GM21390 (cell line): Measurements from ENCODE around the gene ARSI.

Experiments
- ATAC-seq: cut with Tn5 transposase; IDR thresholded peaks from one replicate; pipeline ENCODE4 v1.9.1; 2021; ENCODE audit not compliant: unreplicated experiment

Gene ARSI

GRCh38 chr5:150302301-150303069 is at the start of gene ARSI:
Gene ARSI, minus strand, starts transcription at chr5:150302905. Its CDS starts 532 bp downstream, at chr5:150302373.
- no peak for ATAC-seq

DNA sequence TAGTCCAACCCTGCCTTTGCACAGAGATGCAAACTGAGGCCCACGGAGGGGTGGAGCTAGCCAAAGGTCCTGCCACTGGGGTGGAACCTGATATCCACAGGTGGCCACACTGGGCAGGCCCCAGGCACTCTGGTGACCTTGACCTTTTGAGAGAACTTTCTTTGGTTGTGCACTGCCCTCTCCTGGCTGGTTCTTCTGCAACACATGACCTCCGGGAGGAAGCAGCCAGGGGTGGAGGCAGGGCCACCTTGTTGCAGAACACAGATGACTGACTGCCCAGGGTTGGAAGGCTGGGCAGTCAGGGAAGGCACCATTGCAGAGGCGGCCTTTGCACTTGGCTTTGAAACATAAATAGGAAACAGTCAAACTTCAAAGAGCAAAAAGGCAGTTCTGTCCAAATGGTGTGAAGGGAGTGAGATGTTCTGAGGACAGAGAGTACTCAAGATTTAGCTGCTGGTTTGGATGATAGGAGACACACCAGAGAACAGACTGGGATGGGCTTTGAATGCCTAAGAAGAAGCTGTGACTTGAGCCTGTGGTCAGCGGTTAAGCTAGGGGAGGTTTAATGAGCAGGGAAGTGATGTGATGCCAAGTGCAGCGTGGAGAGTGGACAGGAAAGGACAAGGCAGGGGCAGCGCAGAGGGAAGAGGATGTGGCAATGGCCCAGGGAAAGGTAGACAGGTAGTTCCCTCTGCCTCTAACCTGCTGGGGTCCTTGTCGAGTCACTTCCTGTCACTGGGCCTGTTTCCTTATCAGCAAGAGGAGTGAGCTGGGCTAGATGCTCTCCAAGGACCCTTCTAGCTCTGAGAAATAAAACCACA is 48.0 kb upstream of the ARSI start:
- peak; percentile 97 for ATAC-seq

DNA sequence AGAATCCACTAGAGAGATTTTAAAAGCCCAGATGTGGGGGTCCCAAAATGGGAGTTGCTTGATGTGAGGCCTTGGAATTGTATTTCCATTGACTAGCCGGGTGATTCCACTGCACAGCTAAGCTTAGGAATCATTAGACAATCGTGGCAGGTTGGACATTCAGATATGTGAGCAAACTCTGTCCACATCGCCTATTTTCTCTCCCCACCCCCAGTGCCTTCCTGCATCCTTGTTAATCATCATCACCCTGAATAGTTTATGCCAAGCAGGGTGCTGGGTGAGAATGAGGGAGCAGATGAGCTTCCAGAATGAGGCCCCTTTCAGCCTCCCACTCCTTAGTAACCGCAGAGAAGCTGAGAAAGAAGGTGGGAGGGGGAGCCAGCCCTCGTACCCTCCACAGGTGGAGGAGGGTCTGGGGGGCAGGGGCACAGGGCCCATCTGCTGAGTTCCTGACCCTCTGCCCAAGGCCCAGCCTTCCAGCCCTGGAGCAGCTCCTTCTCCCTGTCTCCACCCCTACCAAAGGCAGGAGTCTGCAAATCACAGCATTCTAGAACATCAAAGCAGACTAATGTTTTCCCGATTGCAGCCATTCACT is 47.1 kb upstream of the ARSI start:
- no peak for ATAC-seq

DNA sequence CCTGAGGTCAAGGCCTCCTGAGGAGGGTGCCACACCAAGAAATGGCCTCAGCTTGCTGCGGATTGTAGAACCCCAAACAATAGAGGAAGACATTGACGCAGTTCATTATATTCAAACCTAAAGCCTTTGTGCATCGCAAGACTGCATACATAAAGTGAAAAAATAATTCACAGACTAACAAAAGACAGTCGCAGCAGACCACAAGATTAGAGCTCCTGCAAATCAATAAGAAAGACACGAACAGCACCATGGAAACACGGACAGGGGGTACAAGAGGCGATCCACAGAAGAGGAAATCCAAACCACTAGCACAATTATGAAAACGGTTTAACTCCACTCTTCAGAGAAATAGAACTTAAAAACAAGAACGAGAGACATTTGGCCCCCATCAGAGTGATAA is 44.7 kb upstream of the ARSI start:
- ATAC-seq = no peak

DNA sequence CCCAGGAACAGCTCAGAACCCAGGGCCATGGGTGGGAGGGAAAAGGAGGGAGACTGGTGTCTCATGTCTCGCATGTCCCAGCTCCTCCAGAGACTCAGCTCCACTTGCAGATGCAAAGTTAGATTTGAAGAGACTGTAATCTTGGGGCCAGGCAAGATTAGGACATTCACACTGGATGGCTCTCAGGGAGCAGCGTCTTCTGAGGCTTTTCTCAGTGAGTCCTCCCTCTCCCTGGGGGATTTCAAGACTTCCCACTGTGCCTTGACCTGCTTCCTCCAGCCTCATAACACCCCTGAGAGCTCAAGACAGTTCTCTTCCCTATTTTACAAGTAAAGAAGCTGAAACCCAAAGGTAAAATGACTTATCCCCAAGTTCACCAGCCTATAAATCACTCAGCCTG is 44.3 kb upstream of the ARSI start:
- no peak for ATAC-seq

DNA sequence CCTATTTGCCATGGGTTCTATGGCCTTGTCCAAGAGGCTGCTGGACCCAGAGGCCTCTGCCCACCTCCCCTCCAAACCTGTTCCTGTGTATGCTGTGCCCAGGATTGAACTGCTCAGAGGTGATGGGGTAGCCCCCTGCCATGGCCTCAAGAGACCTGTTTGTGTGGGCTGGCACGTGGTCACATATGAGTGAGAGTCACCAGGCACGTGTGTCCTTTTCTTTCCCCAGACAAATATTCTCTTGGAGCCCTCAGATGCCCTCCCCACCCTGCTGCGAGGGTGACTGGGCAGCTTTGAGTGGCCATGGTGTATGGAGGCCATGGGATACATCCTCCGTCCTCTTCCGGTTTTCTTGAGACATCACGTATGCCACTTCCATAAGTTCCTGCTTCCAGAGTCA is 43.9 kb upstream of the ARSI start:
- ATAC-seq = no peak

GRCh38 chr5:150345716-150346115 is 43.0 kb upstream of the ARSI start:
- ATAC-seq = no peak

DNA sequence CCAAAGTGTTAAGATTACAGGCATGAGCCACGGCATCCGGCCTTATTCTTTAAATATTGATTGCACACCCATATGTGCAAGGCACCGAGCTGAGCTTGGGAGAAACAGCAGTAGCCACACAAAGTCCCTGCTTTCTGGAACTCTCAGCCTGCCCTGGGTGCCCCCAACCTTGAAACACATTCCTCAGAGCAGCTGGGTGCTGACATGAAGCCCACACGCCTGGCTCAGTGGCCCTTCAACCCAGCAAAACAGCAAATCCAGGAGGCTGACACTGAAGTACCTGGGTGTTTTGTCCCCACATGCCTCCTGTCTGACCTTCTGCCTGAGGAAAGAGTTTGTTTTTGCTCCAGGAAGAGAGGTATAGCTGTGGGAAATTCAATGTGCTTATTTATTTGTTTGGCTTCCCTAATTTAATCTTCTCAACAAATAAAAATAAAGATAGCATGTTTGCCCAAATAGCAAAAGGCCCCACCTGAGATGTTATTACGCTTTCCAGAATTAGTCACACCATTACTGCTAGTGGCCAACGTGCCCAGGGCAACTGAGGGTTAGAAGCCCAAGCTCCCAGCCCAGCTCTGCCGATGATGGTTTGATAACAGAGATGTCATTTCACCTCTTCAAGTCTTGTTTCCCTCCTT is 41.4 kb upstream of the ARSI start:
- no peak for ATAC-seq

- no peak for ATAC-seq
Observed at GRCh38 chr5:150342583-150342982, 39.9 kb upstream of the ARSI start.

DNA sequence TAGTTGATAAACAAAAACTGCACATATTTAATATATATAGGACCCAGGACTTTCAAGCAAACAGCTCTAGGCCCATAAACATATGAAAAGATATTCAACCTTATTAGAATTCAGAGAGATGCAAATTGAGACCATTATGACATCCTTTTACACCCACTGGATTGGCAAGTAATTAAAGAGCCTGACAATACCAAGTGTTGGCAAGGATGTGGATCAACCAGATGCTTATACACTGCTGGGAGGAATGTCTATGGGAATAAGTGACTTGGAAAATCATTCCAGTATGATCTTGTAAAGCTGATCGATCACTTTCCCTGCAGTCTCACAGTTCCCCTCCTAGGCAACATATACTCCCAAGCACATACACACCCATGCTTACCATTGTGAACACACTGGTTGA is 39.3 kb upstream of the ARSI start:
- no peak for ATAC-seq

- no peak for ATAC-seq
Observed at GRCh38 chr5:150341331-150341730, 38.6 kb upstream of the ARSI start.

DNA sequence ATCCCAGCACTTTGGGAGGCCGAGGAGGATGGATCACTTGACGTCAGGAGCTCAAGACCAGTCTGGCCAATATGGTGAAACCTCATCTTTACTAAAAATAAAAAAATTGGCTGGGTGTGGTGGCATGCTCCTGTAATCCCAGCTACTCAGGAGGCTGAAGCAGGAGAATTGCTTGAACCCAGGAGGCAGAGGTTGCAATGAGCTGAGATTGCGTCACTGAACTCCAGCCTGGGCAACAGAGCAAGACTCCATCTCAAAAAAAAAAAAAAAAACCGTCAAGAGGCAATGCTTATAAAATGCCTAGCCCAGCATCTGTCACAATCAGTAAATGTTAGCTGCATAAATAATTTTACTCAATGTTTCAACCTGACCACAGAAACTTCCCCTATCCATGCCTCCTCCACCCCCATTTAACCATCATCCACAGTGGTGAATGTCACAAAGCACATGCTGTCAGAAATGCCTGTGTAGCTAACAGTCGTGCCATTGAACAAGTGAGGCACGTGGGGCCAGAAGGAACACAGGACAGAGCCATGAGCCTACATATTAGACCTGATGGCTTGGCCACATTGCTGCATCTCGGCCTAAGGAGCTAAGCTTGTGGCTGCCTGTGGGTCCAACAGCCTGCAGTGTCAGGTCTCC is 38.0 kb upstream of the ARSI start:
- ATAC-seq = no peak

- ATAC-seq = no peak
Observed at GRCh38 chr5:150339841-150340240, 37.1 kb upstream of the ARSI start.

GRCh38 chr5:150339165-150339564 is 36.5 kb upstream of the ARSI start:
- ATAC-seq = no peak

DNA sequence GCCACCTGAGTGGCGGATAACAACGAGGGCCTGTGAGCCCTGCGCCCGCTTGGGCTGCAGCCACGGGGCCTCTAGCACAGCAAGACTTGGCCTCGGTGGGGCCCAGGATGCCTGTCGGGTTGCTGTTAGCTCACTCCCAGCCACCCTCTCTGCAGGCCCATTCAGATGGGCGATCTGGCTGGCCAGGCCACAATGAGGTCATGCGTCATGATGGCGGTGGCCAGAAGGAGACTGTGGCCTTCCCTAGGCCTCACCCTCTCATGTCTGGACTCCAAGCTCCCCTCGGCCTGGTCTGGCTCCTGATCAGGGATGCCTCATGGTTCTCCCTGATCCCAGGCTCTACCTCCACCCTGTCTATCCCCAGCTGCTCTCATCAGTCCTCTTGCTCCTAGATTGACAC is 35.8 kb upstream of the ARSI start:
- ATAC-seq = no peak

DNA sequence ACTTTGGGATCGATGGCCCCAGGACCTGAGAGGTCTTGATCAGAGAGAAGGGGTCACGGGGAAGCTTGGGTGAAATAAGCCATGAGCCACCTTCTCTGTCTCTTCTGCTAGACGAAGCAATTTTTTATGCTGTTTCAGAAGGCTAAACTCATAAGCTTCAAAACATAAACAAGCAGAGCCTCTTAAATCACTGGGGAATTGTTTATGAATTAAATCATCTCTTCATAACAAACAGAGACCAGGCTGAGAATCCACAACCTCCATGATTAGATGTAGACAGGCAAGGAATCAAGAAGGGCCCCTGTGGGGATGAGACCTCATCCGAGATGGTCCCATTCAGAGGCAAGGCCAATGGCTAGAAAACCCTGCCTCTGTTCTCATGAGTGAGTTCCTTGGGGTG is 33.1 kb upstream of the ARSI start:
- ATAC-seq = no peak

DNA sequence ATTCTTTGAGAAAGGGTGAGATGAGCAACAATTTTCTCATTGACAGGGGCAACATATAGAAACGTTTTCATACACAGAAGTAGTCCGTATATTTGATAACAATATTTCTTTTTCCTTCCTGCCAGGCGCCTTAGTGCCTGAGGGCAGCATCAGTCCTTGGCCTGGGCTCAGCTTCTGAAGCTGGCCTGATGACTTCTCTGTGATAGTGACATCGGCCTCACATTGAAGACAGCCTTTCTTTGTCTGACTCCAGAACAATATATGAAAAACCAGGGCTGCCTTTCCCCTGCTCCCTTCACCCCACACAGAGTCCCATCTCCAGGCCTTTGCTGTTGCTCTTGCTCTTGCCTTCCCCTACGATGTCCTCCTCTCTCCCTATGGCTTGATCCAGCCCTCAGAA is 30.7 kb upstream of the ARSI start:
- no peak for ATAC-seq

DNA sequence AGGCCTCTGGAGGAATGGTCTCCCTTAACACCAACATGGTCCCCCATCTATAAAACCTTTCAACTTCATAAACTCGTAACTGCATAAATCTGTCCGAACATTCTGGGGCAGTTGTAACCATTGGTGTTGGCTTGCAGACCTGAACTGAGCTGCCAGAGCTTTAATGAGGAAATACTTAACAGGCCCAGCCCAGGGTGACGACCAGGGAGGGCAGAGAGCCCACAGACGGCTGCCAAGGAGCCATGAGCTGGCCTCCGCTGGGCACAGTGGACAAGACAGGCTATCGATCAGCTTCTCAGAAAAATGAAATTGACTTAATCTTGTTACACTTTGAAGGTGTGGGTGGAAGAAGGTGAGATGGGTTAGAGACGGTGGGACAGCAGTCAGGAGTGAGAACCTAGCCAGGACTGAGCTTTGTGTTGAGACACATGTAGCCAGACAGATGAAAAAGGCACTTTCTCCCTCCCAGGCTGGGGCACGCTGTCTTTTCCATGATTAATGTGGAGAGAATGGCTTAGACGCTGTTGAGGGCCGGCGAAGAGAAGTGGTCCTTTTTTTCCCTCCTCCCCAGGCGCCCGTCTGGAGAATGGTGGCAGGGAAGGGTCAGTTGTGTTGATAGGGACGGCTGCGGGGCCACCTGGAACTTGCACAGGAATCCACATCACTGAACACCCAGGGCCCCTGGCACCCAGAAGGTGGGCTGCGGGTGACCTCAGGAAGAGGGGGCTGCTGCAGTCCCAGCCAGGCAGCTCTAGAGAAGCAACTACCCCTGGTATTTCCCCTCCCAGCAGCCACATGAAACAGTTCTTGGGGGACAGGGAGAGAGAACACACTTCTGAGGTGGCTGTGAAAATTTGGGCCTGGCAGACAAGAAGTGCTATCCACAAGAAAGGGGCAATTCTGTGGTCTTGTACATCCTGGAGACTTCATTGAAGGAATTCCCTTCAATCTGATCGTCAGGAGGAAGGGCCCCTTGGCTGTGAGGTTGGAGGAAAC is 27.5 kb upstream of the ARSI start:
- no peak for ATAC-seq

DNA sequence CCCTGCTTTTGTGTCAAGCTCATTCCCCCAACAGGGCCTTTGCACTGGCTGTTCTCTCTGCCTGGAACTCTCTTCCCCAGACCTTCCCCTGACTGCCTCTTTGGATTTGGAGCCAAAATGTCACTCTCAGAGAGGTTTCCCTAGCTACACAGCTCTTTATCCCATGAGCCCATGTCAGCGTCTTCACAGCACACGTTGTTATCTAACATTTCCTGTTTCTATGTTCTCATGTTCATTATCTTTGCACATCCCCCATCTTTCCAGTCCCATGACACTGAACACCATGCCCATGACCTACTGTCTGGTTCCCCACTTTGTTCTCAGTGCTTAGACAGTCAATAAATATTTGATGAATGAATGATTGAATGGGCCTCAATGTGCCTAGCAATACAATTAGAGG is 26.3 kb upstream of the ARSI start:
- ATAC-seq = no peak

- ATAC-seq = no peak
Observed at GRCh38 chr5:150328515-150328914, 25.8 kb upstream of the ARSI start.
